ENCODE measurements around the gene C11orf68.

The C11orf68 gene

GRCh38 chr11:65886826-65887722, 31.8 kb downstream of the C11orf68 start:
- no peak for TF ChIP-seq CTCF (IDR thresholded peaks at IDR 0.05; ENCODE audit: low read depth, low read length)

GRCh38 chr11:65885808-65886536, 32.9 kb downstream of the C11orf68 start:
- DNase-seq (ENCODE audit: extremely low read depth, low read depth): no peak
- TF ChIP-seq CTCF (IDR thresholded peaks at IDR 0.05; ENCODE audit: low read depth, low read length): no peak

More at GRCh38 chr11:65886826-65887722, 31.8 kb downstream of the C11orf68 start:
- no peak for DNase-seq (ENCODE audit: extremely low read depth, low read depth)

- no peak for TF ChIP-seq CTCF (IDR thresholded peaks at IDR 0.05; ENCODE audit: low read depth, low read length)
- no peak for DNase-seq (ENCODE audit: extremely low read depth, low read depth)
Observed at GRCh38 chr11:65885231-65885630, 33.6 kb downstream of the C11orf68 start.

GRCh38 chr11:65884716-65885092, 34.2 kb downstream of the C11orf68 start:
- TF ChIP-seq CTCF (IDR thresholded peaks at IDR 0.05; ENCODE audit: low read depth, low read length): peak; percentile 100

GRCh38 chr11:65883786-65884715, 34.8 kb downstream of the C11orf68 start:
- TF ChIP-seq CTCF (IDR thresholded peaks at IDR 0.05; ENCODE audit: low read depth, low read length): no peak
- DNase-seq (ENCODE audit: extremely low read depth, low read depth): no peak

More at GRCh38 chr11:65884716-65885092, 34.2 kb downstream of the C11orf68 start:
- no peak for DNase-seq (ENCODE audit: extremely low read depth, low read depth)

- DNase-seq (ENCODE audit: extremely low read depth, low read depth): no peak
- no peak for TF ChIP-seq CTCF (IDR thresholded peaks at IDR 0.05; ENCODE audit: low read depth, low read length)
Observed at GRCh38 chr11:65883058-65883761, 35.7 kb downstream of the C11orf68 start.

All from AG09319 (cell line).